Measurements from ENCODE around the gene SAXO2. TPM values are rescaled to one million over a fixed set of nuclear protein-coding genes. Genes with fewer than 3 reads are reported as not detected.
"Not testable (repeated sequence)": the region's sequence is repeated elsewhere in the genome, so short reads cannot be mapped to it uniquely, and the experiment has no call there.

The SAXO2 gene
- 0.52 TPM for total RNA-seq

- Histone ChIP-seq H3K9me3 (ENCODE audit: control insufficient read depth in 3 of 3, low read length in 3 of 3) (no peaks in the 10 kb centered on the region), H3K4me3 (ENCODE audit: low read length in 3 of 3) (peak within 1 kb of the TSS; percentile 84 to 89 (median 84)), H3K9ac (ENCODE audit: low read depth in 1 of 3, low read length in 3 of 3) (peak within 1 kb of the TSS; percentile 74 to 87 (median 81)), H3K27ac (ENCODE audit: low read depth, low read length) (peak within 1 kb of the TSS; percentile 59), H3K36me3 (ENCODE audit: control insufficient read depth in 3 of 3, insufficient read depth in 3 of 3, low read length in 3 of 3) (peaks cover 0 to 15% (median 10%) of the 10 kb centered on the region in 3 donors), H3K4me1 (ENCODE audit: control insufficient read depth in 3 of 3, insufficient read depth in 3 of 3, low read length in 3 of 3) (peaks cover 7 to 11% (median 10%) of the 10 kb centered on the region in 3 donors), H3K27me3 (ENCODE audit: control insufficient read depth in 3 of 3, insufficient read depth in 3 of 3, low read length in 3 of 3) (no peaks in the 10 kb centered on the region)
These were observed at the start of gene SAXO2, which contains the start of gene EFL1 for GRCh38 chr15:82262422-82263026. TSS of gene SAXO2 (plus strand) at chr15:82262818. CDS start at chr15:82262880, 62 bp downstream. TSS of gene EFL1 (minus strand) at chr15:82262734. CDS start at chr15:82261778, 956 bp downstream.

- H3K4me3 ChIP-seq (ENCODE audit: low read length in 3 of 3); H3K9ac ChIP-seq (ENCODE audit: low read depth in 1 of 3, low read length in 3 of 3); H3K27ac ChIP-seq (ENCODE audit: low read depth, low read length); H3K27me3 ChIP-seq (ENCODE audit: control insufficient read depth in 3 of 3, insufficient read depth in 3 of 3, low read length in 3 of 3); H3K4me1 ChIP-seq (ENCODE audit: control insufficient read depth in 3 of 3, insufficient read depth in 3 of 3, low read length in 3 of 3); H3K9me3 ChIP-seq (ENCODE audit: control insufficient read depth in 3 of 3, low read length in 3 of 3): not testable (repeated sequence)
- H3K36me3 ChIP-seq (ENCODE audit: control insufficient read depth in 3 of 3, insufficient read depth in 3 of 3, low read length in 3 of 3): peaks cover 6 to 11% (median 6%) of the 10 kb centered on the region in 3 donors
These were observed 46.5 kb upstream of the SAXO2 start for GRCh38 chr15:82216092-82216491.

- not testable (repeated sequence) for H3K9me3 ChIP-seq (ENCODE audit: control insufficient read depth in 3 of 3, low read length in 3 of 3); H3K4me1 ChIP-seq (ENCODE audit: control insufficient read depth in 3 of 3, insufficient read depth in 3 of 3, low read length in 3 of 3); H3K9ac ChIP-seq (ENCODE audit: low read depth in 1 of 3, low read length in 3 of 3); H3K27me3 ChIP-seq (ENCODE audit: control insufficient read depth in 3 of 3, insufficient read depth in 3 of 3, low read length in 3 of 3); H3K27ac ChIP-seq (ENCODE audit: low read depth, low read length); H3K4me3 ChIP-seq (ENCODE audit: low read length in 3 of 3)
- H3K36me3 ChIP-seq (ENCODE audit: control insufficient read depth in 3 of 3, insufficient read depth in 3 of 3, low read length in 3 of 3): peaks cover 6 to 15% (median 6%) of the 10 kb centered on the region in 3 donors
These were observed 41.1 kb upstream of the SAXO2 start for GRCh38 chr15:82221535-82221934.

GRCh38 chr15:82228750-82229149 is 33.9 kb upstream of the SAXO2 start:
- no peak overlapping the region for H3K27ac ChIP-seq (ENCODE audit: low read depth, low read length)
- no peak overlapping the region for H3K4me3 ChIP-seq (ENCODE audit: low read length in 3 of 3)
- H3K27me3 ChIP-seq (ENCODE audit: control insufficient read depth in 3 of 3, insufficient read depth in 3 of 3, low read length in 3 of 3): no peaks in the 10 kb centered on the region
- no peaks in the 10 kb centered on the region for H3K9me3 ChIP-seq (ENCODE audit: control insufficient read depth in 3 of 3, low read length in 3 of 3)
- no peaks in the 10 kb centered on the region for H3K4me1 ChIP-seq (ENCODE audit: control insufficient read depth in 3 of 3, insufficient read depth in 3 of 3, low read length in 3 of 3)
- H3K9ac ChIP-seq (ENCODE audit: low read depth in 1 of 3, low read length in 3 of 3): no peak overlapping the region
- peaks cover 0 to 17% (median 16%) of the 10 kb centered on the region in 3 donors for H3K36me3 ChIP-seq (ENCODE audit: control insufficient read depth in 3 of 3, insufficient read depth in 3 of 3, low read length in 3 of 3)

- H3K36me3 ChIP-seq (ENCODE audit: control insufficient read depth in 3 of 3, insufficient read depth in 3 of 3, low read length in 3 of 3): peaks cover 0 to 16% (median 13%) of the 10 kb centered on the region in 3 donors
These were observed 31.4 kb upstream of the SAXO2 start for GRCh38 chr15:82231233-82231632.

GRCh38 chr15:82231842-82232241 is 30.8 kb upstream of the SAXO2 start:
- peaks cover 0 to 16% (median 10%) of the 10 kb centered on the region in 3 donors for H3K36me3 ChIP-seq (ENCODE audit: control insufficient read depth in 3 of 3, insufficient read depth in 3 of 3, low read length in 3 of 3)

More at GRCh38 chr15:82231233-82231632, 31.4 kb upstream of the SAXO2 start:
- no peaks in the 10 kb centered on the region for H3K27me3 ChIP-seq (ENCODE audit: control insufficient read depth in 3 of 3, insufficient read depth in 3 of 3, low read length in 3 of 3)
- no peak overlapping the region for H3K27ac ChIP-seq (ENCODE audit: low read depth, low read length)
- H3K9ac ChIP-seq (ENCODE audit: low read depth in 1 of 3, low read length in 3 of 3): no peak overlapping the region
- H3K4me1 ChIP-seq (ENCODE audit: control insufficient read depth in 3 of 3, insufficient read depth in 3 of 3, low read length in 3 of 3): no peaks in the 10 kb centered on the region
- H3K4me3 ChIP-seq (ENCODE audit: low read length in 3 of 3): no peak overlapping the region
- H3K9me3 ChIP-seq (ENCODE audit: control insufficient read depth in 3 of 3, low read length in 3 of 3): no peaks in the 10 kb centered on the region

GRCh38 chr15:82237944-82238534 is 24.6 kb upstream of the SAXO2 start:
- not testable (repeated sequence) for H3K9ac ChIP-seq (ENCODE audit: low read depth in 1 of 3, low read length in 3 of 3); H3K27me3 ChIP-seq (ENCODE audit: control insufficient read depth in 3 of 3, insufficient read depth in 3 of 3, low read length in 3 of 3); H3K4me1 ChIP-seq (ENCODE audit: control insufficient read depth in 3 of 3, insufficient read depth in 3 of 3, low read length in 3 of 3); H3K9me3 ChIP-seq (ENCODE audit: control insufficient read depth in 3 of 3, low read length in 3 of 3); H3K27ac ChIP-seq (ENCODE audit: low read depth, low read length); H3K4me3 ChIP-seq (ENCODE audit: low read length in 3 of 3)
- peaks cover 9 to 22% (median 10%) of the 10 kb centered on the region in 3 donors for H3K36me3 ChIP-seq (ENCODE audit: control insufficient read depth in 3 of 3, insufficient read depth in 3 of 3, low read length in 3 of 3)

More at GRCh38 chr15:82231842-82232241, 30.8 kb upstream of the SAXO2 start:
- H3K9me3 ChIP-seq (ENCODE audit: control insufficient read depth in 3 of 3, low read length in 3 of 3): no peaks in the 10 kb centered on the region
- H3K27ac ChIP-seq (ENCODE audit: low read depth, low read length): no peak overlapping the region
- H3K4me3 ChIP-seq (ENCODE audit: low read length in 3 of 3): no peak overlapping the region
- H3K9ac ChIP-seq (ENCODE audit: low read depth in 1 of 3, low read length in 3 of 3): no peak overlapping the region
- H3K4me1 ChIP-seq (ENCODE audit: control insufficient read depth in 3 of 3, insufficient read depth in 3 of 3, low read length in 3 of 3): no peaks in the 10 kb centered on the region
- no peaks in the 10 kb centered on the region for H3K27me3 ChIP-seq (ENCODE audit: control insufficient read depth in 3 of 3, insufficient read depth in 3 of 3, low read length in 3 of 3)

GRCh38 chr15:82239685-82240391 is 22.8 kb upstream of the SAXO2 start:
- no peaks in the 10 kb centered on the region for H3K9me3 ChIP-seq (ENCODE audit: control insufficient read depth in 3 of 3, low read length in 3 of 3)
- H3K4me3 ChIP-seq (ENCODE audit: low read length in 3 of 3): no peak overlapping the region
- no peak overlapping the region for H3K27ac ChIP-seq (ENCODE audit: low read depth, low read length)
- no peaks in the 10 kb centered on the region for H3K27me3 ChIP-seq (ENCODE audit: control insufficient read depth in 3 of 3, insufficient read depth in 3 of 3, low read length in 3 of 3)
- peaks cover 9 to 22% (median 10%) of the 10 kb centered on the region in 3 donors for H3K36me3 ChIP-seq (ENCODE audit: control insufficient read depth in 3 of 3, insufficient read depth in 3 of 3, low read length in 3 of 3)
- H3K4me1 ChIP-seq (ENCODE audit: control insufficient read depth in 3 of 3, insufficient read depth in 3 of 3, low read length in 3 of 3): no peaks in the 10 kb centered on the region
- H3K9ac ChIP-seq (ENCODE audit: low read depth in 1 of 3, low read length in 3 of 3): no peak overlapping the region

GRCh38 chr15:82241836-82242499 is 20.6 kb upstream of the SAXO2 start:
- H3K27ac ChIP-seq (ENCODE audit: low read depth, low read length); H3K9me3 ChIP-seq (ENCODE audit: control insufficient read depth in 3 of 3, low read length in 3 of 3); H3K4me3 ChIP-seq (ENCODE audit: low read length in 3 of 3); H3K27me3 ChIP-seq (ENCODE audit: control insufficient read depth in 3 of 3, insufficient read depth in 3 of 3, low read length in 3 of 3); H3K4me1 ChIP-seq (ENCODE audit: control insufficient read depth in 3 of 3, insufficient read depth in 3 of 3, low read length in 3 of 3); H3K9ac ChIP-seq (ENCODE audit: low read depth in 1 of 3, low read length in 3 of 3): not testable (repeated sequence)
- peaks cover 9 to 26% (median 17%) of the 10 kb centered on the region in 3 donors for H3K36me3 ChIP-seq (ENCODE audit: control insufficient read depth in 3 of 3, insufficient read depth in 3 of 3, low read length in 3 of 3)

All from skeletal muscle tissue (tissue), 4 donors.